Renal cortex interstitium (tissue), 15 donors: ENCODE data around the gene KRT23. TPM values are rescaled to one million over a fixed set of nuclear protein-coding genes. Genes with fewer than 3 reads are reported as not detected.

Experiments
- DNase-seq, 11 donors: peaks; one replicate each; pipeline ENCODE4 v3.0.0-alpha.2; 2013; ENCODE audit warnings: low read depth in 9 of 11, low spot score in 4 of 11; ENCODE audit errors: extremely low read depth in 1 of 11
- long read RNA-seq, 16 experiments: transcript quantifications; one replicate each; lab custom pipeline, GENCODE V29; 2026
- polyA plus RNA-seq, 3 donors: library from polyadenylated mRNA; unstranded; fragments of 120-200 nt; gene quantifications; one replicate each; pipeline ENCODE4 v1.2.1, GENCODE V29; 2013; ENCODE audit not compliant: insufficient read length in 3 of 3

Gene KRT23
- 1 to 10 TPM in 1 of 3 donors, under 1 TPM in 2; 0.80 to 1.4 (median 0.94) TPM for polyA plus RNA-seq
- long read RNA-seq, donor 1: 0 reads
- long read RNA-seq, donor 2: 0 reads
- long read RNA-seq, donor 3, partial matches to known transcripts: 16 of 46 reads
- long read RNA-seq, donor 3, other reads (novel, unspliced or antisense): 30 of 46 reads
- long read RNA-seq, donor 4: 0 reads
- long read RNA-seq, donor 5: 0 reads
- long read RNA-seq, donor 6: 0 reads
- long read RNA-seq, donor 7: 0 reads
- long read RNA-seq, donor 8: 0 reads
- long read RNA-seq, donor 9: 0 reads
- long read RNA-seq, donor 10: 0 reads
- long read RNA-seq, donor 11: 0 reads
- long read RNA-seq, donor 12: 0 reads
- long read RNA-seq, donor 13: 0 reads
- long read RNA-seq, donor 14: 0 reads
- long read RNA-seq, donor 15: 0 reads
- long read RNA-seq, donor 16, partial matches to known transcripts: 0 of 1 reads
- long read RNA-seq, donor 16, other reads (novel, unspliced or antisense): 0 of 1 reads

- DNase-seq: no peak
These were observed at the start of gene KRT23 for GRCh38 chr17:40937384-40937819. KRT23 (minus strand) TSS chr17:40937646; CDS start chr17:40936603, 1,043 bp downstream.

GRCh38 chr17:40986920-40987319 is 49.5 kb upstream of the KRT23 start:
- DNase-seq: no peak

- DNase-seq: no peak
These were observed 46.8 kb upstream of the KRT23 start, which contains the start of gene KRT40 for GRCh38 chr17:40984226-40984625. KRT40 (minus strand) TSS chr17:40984326; CDS start chr17:40984273, 53 bp downstream.

GRCh38 chr17:40981115-40981514 is 43.7 kb upstream of the KRT23 start:
- DNase-seq: no peak

GRCh38 chr17:40980596-40980995 is 43.1 kb upstream of the KRT23 start:
- DNase-seq: peak in 1 of 11 donors; percentile 2

- no peak for DNase-seq
These were observed 42.7 kb upstream of the KRT23 start for GRCh38 chr17:40980117-40980516.

GRCh38 chr17:40978575-40979151 is 41.2 kb upstream of the KRT23 start:
- DNase-seq: no peak

- DNase-seq: no peak
These were observed 38.1 kb upstream of the KRT23 start for GRCh38 chr17:40975516-40975915.

GRCh38 chr17:40974366-40974765 is 36.9 kb upstream of the KRT23 start:
- no peak for DNase-seq

GRCh38 chr17:40967582-40967981 is 30.1 kb upstream of the KRT23 start:
- DNase-seq: no peak

- DNase-seq: no peak
These were observed 29.4 kb upstream of the KRT23 start, which contains the start of gene KRT39 for GRCh38 chr17:40966848-40967247. KRT39 (minus strand) TSS chr17:40966948; CDS start chr17:40966856, 92 bp downstream.

- no peak for DNase-seq
These were observed 26.4 kb upstream of the KRT23 start for GRCh38 chr17:40963838-40964237.

- no peak for DNase-seq
These were observed 24.7 kb upstream of the KRT23 start for GRCh38 chr17:40962059-40962561.

- no peak for DNase-seq
These were observed 24.1 kb upstream of the KRT23 start for GRCh38 chr17:40961591-40961990.

GRCh38 chr17:40960144-40960543 is 22.7 kb upstream of the KRT23 start:
- no peak for DNase-seq

- no peak for DNase-seq
These were observed 20.9 kb upstream of the KRT23 start for GRCh38 chr17:40958086-40958953.

- DNase-seq: peak in 2 of 11 donors; percentile 28 to 46
These were observed 19.2 kb upstream of the KRT23 start for GRCh38 chr17:40956401-40957254.

- DNase-seq: no peak
These were observed 16.4 kb upstream of the KRT23 start for GRCh38 chr17:40953881-40954280.
